Astrocyte (in vitro differentiated cells and primary cell): ENCODE measurements around the gene MTURN. TPM values are rescaled to one million over a fixed set of nuclear protein-coding genes. Genes with fewer than 3 reads are reported as not detected.

Source experiments
- DNase-seq: peaks from one replicate; pipeline ENCODE4 v3.0.0-alpha.2; 2010; ENCODE audit warnings: low read depth
- FAIRE-seq: peaks from 2 replicates; lab custom pipeline; 2011; peaks lifted over from hg19 to GRCh38; lab: Jason Lieb, UNC
- H2AFZ ChIP-seq: 2 replicates; pipeline ENCODE4 v1.6.0; 2012; ENCODE audit warnings: low read depth, low read length, inconsistent platforms
- H3K27ac ChIP-seq: 2 replicates; pipeline ENCODE4 v1.5.1; 2011; ENCODE audit warnings: low read depth, low read length, inconsistent platforms
- H3K27me3 ChIP-seq: 2 replicates; pipeline ENCODE4 v1.6.0; 2011; ENCODE audit warnings: low read length, inconsistent platforms; ENCODE audit not compliant: insufficient read depth
- H3K36me3 ChIP-seq: 2 replicates; pipeline ENCODE4 v1.5.1; 2011; ENCODE audit warnings: low read length, inconsistent platforms; ENCODE audit not compliant: insufficient read depth
- H3K4me1 ChIP-seq: 2 replicates; pipeline ENCODE4 v1.5.1; 2011; ENCODE audit warnings: low read length, inconsistent platforms; ENCODE audit not compliant: insufficient read depth
- H3K4me2 ChIP-seq: 2 replicates; pipeline ENCODE4 v1.6.0; 2012; ENCODE audit warnings: low read length, inconsistent platforms
- H3K4me3 ChIP-seq: 2 replicates; pipeline ENCODE4 v1.5.1; 2011; ENCODE audit warnings: low read depth, mild to moderate bottlenecking, low read length, inconsistent platforms; ENCODE audit not compliant: insufficient read depth
- H3K79me2 ChIP-seq: 2 replicates; pipeline ENCODE4 v1.6.0; 2012; ENCODE audit warnings: mild to moderate bottlenecking, low read length, inconsistent platforms; ENCODE audit not compliant: insufficient read depth
- H3K9ac ChIP-seq: 2 replicates; pipeline ENCODE4 v1.6.0; 2012; ENCODE audit warnings: mild to moderate bottlenecking, low read length, inconsistent platforms
- H3K9me3 ChIP-seq: 2 replicates; pipeline ENCODE4 v1.5.1; 2012; ENCODE audit warnings: low read depth, mild to moderate bottlenecking, low read length, inconsistent platforms; ENCODE audit not compliant: insufficient read depth
- H4K20me1 ChIP-seq: 2 replicates; pipeline ENCODE4 v1.6.0; 2012; ENCODE audit warnings: low read length, inconsistent platforms; ENCODE audit not compliant: insufficient read depth
- H3K27ac Mint-ChIP-seq: one replicate; pipeline ENCODE4 v1.8.0; 2021; ENCODE audit warnings: mild to moderate bottlenecking, mixed read lengths; ENCODE audit not compliant: unreplicated experiment
- H3K27me3 Mint-ChIP-seq: one replicate; pipeline ENCODE4 v1.8.0; 2021; ENCODE audit warnings: low read depth, mixed read lengths; ENCODE audit not compliant: unreplicated experiment
- H3K36me3 Mint-ChIP-seq: one replicate; pipeline ENCODE4 v1.8.0; 2021; ENCODE audit warnings: low read depth, mixed read lengths; ENCODE audit not compliant: unreplicated experiment
- H3K4me1 Mint-ChIP-seq: one replicate; pipeline ENCODE4 v1.8.0; 2021; ENCODE audit warnings: low read depth, mixed read lengths; ENCODE audit not compliant: unreplicated experiment
- H3K4me3 Mint-ChIP-seq: one replicate; pipeline ENCODE4 v1.8.0; 2021; ENCODE audit warnings: mild to moderate bottlenecking, moderate library complexity, mixed read lengths; ENCODE audit not compliant: unreplicated experiment
- H3K9me3 Mint-ChIP-seq: one replicate; pipeline ENCODE4 v1.8.0; 2021; ENCODE audit warnings: mild to moderate bottlenecking, mixed read lengths; ENCODE audit not compliant: unreplicated experiment
- CTCF ChIP-seq: IDR thresholded peaks from 2 replicates; pipeline ENCODE4 v1.5.1; 2011; ENCODE audit warnings: low read depth, mild to moderate bottlenecking, inconsistent platforms, low read length, moderate library complexity; ENCODE audit not compliant: insufficient read depth
- EZH2 ChIP-seq: IDR thresholded peaks from 2 replicates; pipeline ENCODE4 v1.6.1; 2012; ENCODE audit warnings: mild to moderate bottlenecking, low read length, inconsistent platforms; ENCODE audit not compliant: insufficient read depth
- total RNA-seq: library from RNA; stranded (reverse); gene quantifications from 2 replicates; pipeline ENCODE4 v1.2.1, GENCODE V29; 2021

Gene MTURN
- total RNA-seq, 1 donor from 2014 or later, result 9.3 TPM

DNA sequence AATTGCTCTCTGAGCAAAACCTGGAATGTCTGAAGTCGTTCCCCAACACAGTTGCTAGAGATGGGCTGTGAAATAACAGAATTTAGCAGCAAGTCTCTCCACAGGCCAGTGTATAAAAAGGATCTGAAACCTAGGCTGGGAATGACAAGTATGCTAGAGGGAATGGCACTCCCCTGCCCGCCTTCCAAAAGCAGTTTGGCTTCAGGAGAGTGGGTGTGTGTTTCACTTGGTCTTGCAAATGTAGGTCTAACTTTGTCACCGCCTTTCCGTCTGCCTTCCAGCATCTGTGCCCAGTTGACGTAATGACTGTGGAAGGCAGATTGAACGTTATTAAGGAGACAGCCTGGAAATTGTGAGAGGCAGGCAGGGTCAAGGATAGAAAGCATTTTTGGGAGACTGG, 18.0 kb upstream of the MTURN start:
- Histone ChIP-seq H3K36me3 (no peaks in the 10 kb centered on the region), H3K4me2 (no peak overlapping the region), H2AFZ (no peak overlapping the region), H3K27me3 (no peaks in the 10 kb centered on the region), H4K20me1 (no peaks in the 10 kb centered on the region), H3K79me2 (no peaks in the 10 kb centered on the region), H3K9me3 (peaks cover 6% of the 10 kb centered on the region), H3K27ac (no peak overlapping the region), H3K9ac (no peak overlapping the region), H3K4me1 (no peaks in the 10 kb centered on the region), H3K4me3 (no peak overlapping the region)
- peak overlapping the region; percentile 34 for H3K27ac Mint-ChIP-seq
- H3K27me3 Mint-ChIP-seq, result no peaks in the 10 kb centered on the region
- no peak for FAIRE-seq
- TF ChIP-seq EZH2 (no peak), CTCF (no peak)
- H3K4me1 Mint-ChIP-seq, result peaks cover 7% of the 10 kb centered on the region
- no peaks in the 10 kb centered on the region for H3K36me3 Mint-ChIP-seq
- peaks cover 5% of the 10 kb centered on the region for H3K9me3 Mint-ChIP-seq
- peak; percentile 61 for DNase-seq
- H3K4me3 Mint-ChIP-seq, result no peak overlapping the region

DNA sequence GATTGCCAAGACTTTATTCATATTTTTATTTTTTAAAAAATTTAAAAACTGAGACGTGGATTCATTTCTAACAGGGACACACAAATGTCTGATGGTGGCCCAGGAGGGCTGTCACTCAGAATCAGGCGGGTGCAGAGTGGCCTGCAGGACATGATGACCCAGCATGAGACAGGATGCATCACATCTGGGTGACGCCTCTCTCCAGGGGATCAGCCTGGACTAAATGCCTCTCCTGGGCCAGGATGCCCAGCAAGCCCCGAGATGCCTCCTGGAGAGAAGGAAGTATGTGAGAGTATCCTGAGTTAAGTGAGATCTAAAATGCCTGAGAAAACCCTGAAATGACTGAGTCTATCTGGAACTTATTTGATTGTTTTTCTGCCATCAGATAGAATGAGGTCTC, 16.9 kb upstream of the MTURN start:
- H3K9me3 Mint-ChIP-seq, result peaks cover 4% of the 10 kb centered on the region
- H3K9ac ChIP-seq, result no peak overlapping the region
- H3K36me3 Mint-ChIP-seq, result no peaks in the 10 kb centered on the region
- H3K79me2 ChIP-seq, result no peaks in the 10 kb centered on the region
- H3K4me3 ChIP-seq, result no peak overlapping the region
- no peaks in the 10 kb centered on the region for H3K36me3 ChIP-seq
- FAIRE-seq, result no peak
- no peak for DNase-seq
- no peaks in the 10 kb centered on the region for H3K27me3 ChIP-seq
- H3K27me3 Mint-ChIP-seq, result no peaks in the 10 kb centered on the region
- H4K20me1 ChIP-seq, result no peaks in the 10 kb centered on the region
- TF ChIP-seq EZH2, result no peak
- no peak overlapping the region for H3K4me2 ChIP-seq
- no peak overlapping the region for H3K27ac ChIP-seq
- no peak overlapping the region for H3K27ac Mint-ChIP-seq
- peak overlapping the region; percentile 27 for H3K4me3 Mint-ChIP-seq
- H2AFZ ChIP-seq, result no peak overlapping the region
- no peaks in the 10 kb centered on the region for H3K4me1 ChIP-seq
- H3K9me3 ChIP-seq, result peaks cover 6% of the 10 kb centered on the region
- H3K4me1 Mint-ChIP-seq, result peaks cover 7% of the 10 kb centered on the region

DNA sequence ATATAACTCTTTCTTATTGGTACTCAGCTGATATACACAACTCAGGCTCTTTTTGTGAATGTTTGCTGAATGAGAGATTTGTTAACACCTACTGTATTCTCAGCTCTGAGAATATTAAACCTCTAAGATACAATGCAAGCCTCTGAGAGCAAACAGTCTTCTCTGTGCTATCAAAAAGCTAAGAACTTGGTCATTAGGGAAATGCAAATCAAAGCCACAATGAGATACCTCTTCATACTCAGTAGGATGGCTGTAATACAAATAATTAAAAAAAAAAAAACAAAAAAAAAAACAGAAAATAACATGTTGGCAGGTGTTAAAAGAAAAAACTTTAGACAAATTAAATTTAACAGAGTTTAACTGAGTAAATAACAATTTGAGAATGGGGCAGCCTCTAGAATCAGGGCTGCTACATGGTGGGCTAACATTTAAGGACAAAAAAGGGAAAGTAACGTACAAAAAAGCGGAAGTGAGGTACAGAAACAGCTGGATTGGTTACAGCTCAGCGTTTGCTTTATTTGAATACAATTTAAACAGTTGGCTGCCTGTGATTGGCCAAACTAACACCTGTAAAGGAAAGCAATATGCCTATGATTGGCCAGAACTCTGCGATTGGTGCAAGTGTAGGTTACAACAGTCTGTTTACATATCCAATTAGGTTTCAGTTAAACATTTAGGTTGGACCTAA, 14.8 kb upstream of the MTURN start:
- H3K9me3 Mint-ChIP-seq, result no peaks in the 10 kb centered on the region

More for the DNA sequence above, 14.8 kb upstream of the MTURN start:
- no peak overlapping the region for H3K27ac ChIP-seq
- DNase-seq (no peak), FAIRE-seq (no peak)
- H3K4me3 ChIP-seq, result no peak overlapping the region
- no peaks in the 10 kb centered on the region for H3K36me3 ChIP-seq
- H3K4me2 ChIP-seq, result no peak overlapping the region
- no peak overlapping the region for H3K9ac ChIP-seq
- Mint-ChIP-seq H3K4me1 (peaks cover 7% of the 10 kb centered on the region), H3K27ac (no peak overlapping the region), H3K27me3 (no peaks in the 10 kb centered on the region), H3K4me3 (no peak overlapping the region), H3K36me3 (no peaks in the 10 kb centered on the region)
- H4K20me1 ChIP-seq, result no peaks in the 10 kb centered on the region
- H3K79me2 ChIP-seq, result no peaks in the 10 kb centered on the region
- H3K4me1 ChIP-seq, result no peaks in the 10 kb centered on the region
- TF ChIP-seq EZH2, result no peak
- TF ChIP-seq CTCF, result no peak
- no peaks in the 10 kb centered on the region for H3K27me3 ChIP-seq
- peaks cover 4% of the 10 kb centered on the region for H3K9me3 ChIP-seq
- no peak overlapping the region for H2AFZ ChIP-seq
